Stomach (tissue), 9 donors: ENCODE results near the gene ACTN4. TPM values are rescaled to one million over a fixed set of nuclear protein-coding genes. Genes with fewer than 3 reads are reported as not detected.

ENCODE experiments used
- DNase-seq, 2 donors: peaks; one replicate each; pipeline versions ENCODE4 v3.0.0 to v3.0.0-alpha.2; 2013 to 2019
- H3K27ac ChIP-seq, 5 donors: fragments of 200-600 bp in 4 of 5; sonication (generic) in 4 of 5; one replicate each; pipeline ENCODE4 v1.5.1; 2013 to 2019; ENCODE audit warnings: mild to moderate bottlenecking in 1 of 5, moderate library complexity in 1 of 5
- H3K27me3 ChIP-seq, 3 donors: fragments of 200-600 bp; sonication (generic); one replicate each; pipeline ENCODE4 v1.5.1; 2017 to 2019; ENCODE audit warnings: mixed run types in 1 of 3
- H3K36me3 ChIP-seq, 4 donors: fragments of 200-600 bp; sonication (generic); 1 replicate in 3 of 4; 2 replicates in 1 of 4; pipeline ENCODE4 v1.5.1; 2016 to 2019
- H3K4me1 ChIP-seq, 4 donors: fragments of 200-600 bp; sonication (generic); one replicate each; pipeline ENCODE4 v1.5.1; 2016 to 2019
- H3K4me3 ChIP-seq, 4 donors: fragments of 200-600 bp; sonication (generic) in 3 of 4; one replicate each; pipeline ENCODE4 v1.5.1; 2016 to 2019; ENCODE audit warnings: mild to moderate bottlenecking in 1 of 4
- H3K9me3 ChIP-seq, 4 donors: fragments of 200-600 bp; sonication (generic); one replicate each; pipeline ENCODE4 v1.5.1; 2016 to 2019
- EP300 ChIP-seq: sonication (generic); formaldehyde crosslinking; IDR thresholded peaks from one replicate; pipeline ENCODE4 v1.6.1; 2017; ENCODE audit warnings: antibody characterized with exemption
- POLR2A ChIP-seq, 4 donors: fragments of 450-650 bp; IDR thresholded peaks; one replicate each; pipeline ENCODE4 v1.6.1; 2016; ENCODE audit warnings: antibody characterized with exemption in 4 of 4, control low read depth in 2 of 4, mild to moderate bottlenecking in 1 of 4, moderate library complexity in 1 of 4
- POLR2AphosphoS5 ChIP-seq, 3 donors: sonication (generic); formaldehyde crosslinking; IDR thresholded peaks; one replicate each; pipeline ENCODE4 v1.6.1; 2016; ENCODE audit warnings: antibody characterized with exemption in 3 of 3
- WGBS, 5 donors: extraction: QIAGEN DNeasy Blood & Tissue Kit in 3 of 5; methylation state at CpG; one replicate each; pipeline versions ENCODE4 v1.1.5 to v1.1.7; 2013 to 2018; 5-methylcytosine and 5-hydroxymethylcytosine counted together
- intact Hi-C: fragments of 100-400 bp; cut with DNase I; formaldehyde crosslinking; loops from one replicate; pipeline ENCODE4 v1.15.1; 2023; ENCODE audit warnings: low total_unique reads
- polyA plus RNA-seq, 3 donors: library from polyadenylated mRNA; stranded (reverse); fragments of 200-250 nt; gene quantifications; one replicate each; pipeline ENCODE4 v1.2.3, GENCODE V29; 2013
- total RNA-seq, 5 donors: library from RNA; depleted of rRNA; stranded (reverse); fragments of >200 nt; gene quantifications; one replicate each; pipeline versions ENCODE4 v1.1.0 to v1.2.3, GENCODE V29; 2014 to 2016
- TF ChIP-seq, protein P1 (sequence below), 7 experiments: fragments of 450-650 bp in 4 of 7; fragments of 200-600 bp in 3 of 7; sonication (generic) in 3 of 7; IDR thresholded peaks; one replicate each; pipeline ENCODE4 v1.5.1; 2016 to 2019; ENCODE audit warnings: antibody characterized with exemption in 7 of 7, control low read depth in 2 of 7, mild to moderate bottlenecking in 1 of 7
- donor health status: healthy with polysubstance abuse.
- donor health status: Bipolar disorder and iron deficiency.
- donor health status: healthy.

Gene ACTN4
- total and polyA plus RNA-seq, 8 donors: 55.3 to 343 (median 261) TPM

DNA sequence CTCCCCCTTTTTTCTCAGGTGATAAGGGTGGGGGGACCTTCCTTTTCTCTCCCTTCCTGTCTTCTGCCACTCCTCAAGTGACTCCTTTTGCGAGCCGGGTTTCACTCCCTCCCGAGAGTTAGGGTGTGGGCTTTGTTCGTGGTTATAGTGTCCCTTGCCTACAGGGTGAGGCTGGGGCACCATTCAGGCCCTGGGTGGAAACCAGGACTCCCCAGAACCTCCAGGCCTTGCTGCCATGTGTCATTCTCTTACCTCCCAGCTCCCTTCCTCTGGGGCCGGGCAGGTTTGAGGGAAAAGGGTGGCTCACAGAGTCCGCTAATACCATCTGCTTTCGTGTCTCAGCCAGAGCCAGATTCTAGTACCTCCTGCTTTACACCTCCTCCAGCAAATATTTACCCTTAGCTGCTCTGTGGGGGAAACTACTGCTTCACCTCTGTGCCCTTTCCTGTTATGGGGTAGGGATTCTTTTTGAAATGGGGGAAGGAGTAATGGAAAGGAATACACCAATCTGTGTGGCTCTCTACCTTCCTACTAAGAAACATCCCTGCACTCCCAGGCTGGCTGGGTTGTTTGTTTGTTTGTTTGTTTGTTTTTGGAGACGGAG is 2.8 kb downstream of the ACTN4 start:
- WGBS, 5 donors: 9 to 18% (median 13%) methylated on average over 8 of the region's 8 CpGs
- H3K9me3 ChIP-seq: no peaks in the 10 kb centered on the region
- H3K27ac ChIP-seq: peak overlapping the region; percentile 95 to 99 (median 96)
- peak overlapping the region; percentile 83 to 100 (median 94) for H3K4me3 ChIP-seq
- TF ChIP-seq POLR2AphosphoS5 (IDR thresholded peaks at IDR 0.05): peak in 1 of 3 donors; percentile 23
- no peak for TF ChIP-seq POLR2A (IDR thresholded peaks at IDR 0.05)
- no peaks in the 10 kb centered on the region for H3K36me3 ChIP-seq
- intact Hi-C loops: loop anchor here (10.0 kb wide), 1 partner anchor 55 kb away; no protein-coding TSS in a partner anchor
- H3K27me3 ChIP-seq: no peaks in the 10 kb centered on the region
- H3K4me1 ChIP-seq: peaks cover 60 to 69% (median 65%) of the 10 kb centered on the region in 4 donors
- peak; percentile 43 to 63 for DNase-seq

DNA sequence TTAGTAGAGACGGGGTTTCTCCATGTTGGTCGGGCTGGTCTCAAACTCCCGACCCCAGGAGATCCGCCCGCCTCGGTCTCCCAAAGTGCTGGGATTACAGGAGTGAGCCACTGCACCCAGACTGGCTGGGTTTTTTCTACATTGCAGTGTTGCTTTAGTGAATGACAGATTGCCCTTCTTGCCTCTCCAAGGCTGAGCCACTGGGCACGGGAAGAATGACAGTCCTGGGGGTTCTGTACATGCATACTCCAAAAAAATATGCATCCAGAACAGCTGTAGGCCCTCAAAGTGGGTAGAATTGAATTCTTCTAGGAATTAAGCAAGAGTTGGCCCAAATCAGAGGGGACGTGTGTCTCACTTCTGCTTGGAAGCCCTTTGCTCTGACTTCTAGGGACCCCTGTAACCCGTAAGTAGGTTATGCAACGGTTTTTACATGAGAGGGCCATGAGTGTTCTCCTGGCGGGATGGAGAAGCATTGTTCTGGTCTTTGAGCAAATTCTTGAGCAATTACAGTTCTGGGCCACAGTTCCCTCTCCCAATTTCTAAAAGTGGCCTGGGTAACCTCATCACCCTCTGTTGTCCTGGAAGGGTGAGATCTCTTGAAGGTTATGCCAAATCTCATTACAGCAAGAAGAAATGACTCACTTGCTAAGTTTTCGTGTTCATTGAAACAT is 3.6 kb downstream of the ACTN4 start:
- intact Hi-C loops: loop anchor here (10.0 kb wide), 1 partner anchor 54 kb away; no protein-coding TSS in a partner anchor
- H3K4me1 ChIP-seq: peaks cover 68 to 76% (median 73%) of the 10 kb centered on the region in 4 donors
- H3K27me3 ChIP-seq: no peaks in the 10 kb centered on the region
- H3K27ac ChIP-seq: peak overlapping the region; percentile 95 to 99 (median 96)
- 49 to 65% (median 52%) methylated on average over 12 of the region's 12 CpGs for WGBS, 5 donors
- H3K9me3 ChIP-seq: no peaks in the 10 kb centered on the region
- H3K36me3 ChIP-seq: no peaks in the 10 kb centered on the region
- DNase-seq: no peak
- peak overlapping the region; percentile 83 to 100 (median 94) for H3K4me3 ChIP-seq
- TF ChIP-seq POLR2A (IDR thresholded peaks at IDR 0.05) (no peak), POLR2AphosphoS5 (IDR thresholded peaks at IDR 0.05) (peak; percentile 39 to 76 (median 47)), EP300 (no peak)
- TF ChIP-seq, protein P1, sequence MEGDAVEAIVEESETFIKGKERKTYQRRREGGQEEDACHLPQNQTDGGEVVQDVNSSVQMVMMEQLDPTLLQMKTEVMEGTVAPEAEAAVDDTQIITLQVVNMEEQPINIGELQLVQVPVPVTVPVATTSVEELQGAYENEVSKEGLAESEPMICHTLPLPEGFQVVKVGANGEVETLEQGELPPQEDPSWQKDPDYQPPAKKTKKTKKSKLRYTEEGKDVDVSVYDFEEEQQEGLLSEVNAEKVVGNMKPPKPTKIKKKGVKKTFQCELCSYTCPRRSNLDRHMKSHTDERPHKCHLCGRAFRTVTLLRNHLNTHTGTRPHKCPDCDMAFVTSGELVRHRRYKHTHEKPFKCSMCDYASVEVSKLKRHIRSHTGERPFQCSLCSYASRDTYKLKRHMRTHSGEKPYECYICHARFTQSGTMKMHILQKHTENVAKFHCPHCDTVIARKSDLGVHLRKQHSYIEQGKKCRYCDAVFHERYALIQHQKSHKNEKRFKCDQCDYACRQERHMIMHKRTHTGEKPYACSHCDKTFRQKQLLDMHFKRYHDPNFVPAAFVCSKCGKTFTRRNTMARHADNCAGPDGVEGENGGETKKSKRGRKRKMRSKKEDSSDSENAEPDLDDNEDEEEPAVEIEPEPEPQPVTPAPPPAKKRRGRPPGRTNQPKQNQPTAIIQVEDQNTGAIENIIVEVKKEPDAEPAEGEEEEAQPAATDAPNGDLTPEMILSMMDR (IDR thresholded peaks at IDR 0.05): no peak

DNA sequence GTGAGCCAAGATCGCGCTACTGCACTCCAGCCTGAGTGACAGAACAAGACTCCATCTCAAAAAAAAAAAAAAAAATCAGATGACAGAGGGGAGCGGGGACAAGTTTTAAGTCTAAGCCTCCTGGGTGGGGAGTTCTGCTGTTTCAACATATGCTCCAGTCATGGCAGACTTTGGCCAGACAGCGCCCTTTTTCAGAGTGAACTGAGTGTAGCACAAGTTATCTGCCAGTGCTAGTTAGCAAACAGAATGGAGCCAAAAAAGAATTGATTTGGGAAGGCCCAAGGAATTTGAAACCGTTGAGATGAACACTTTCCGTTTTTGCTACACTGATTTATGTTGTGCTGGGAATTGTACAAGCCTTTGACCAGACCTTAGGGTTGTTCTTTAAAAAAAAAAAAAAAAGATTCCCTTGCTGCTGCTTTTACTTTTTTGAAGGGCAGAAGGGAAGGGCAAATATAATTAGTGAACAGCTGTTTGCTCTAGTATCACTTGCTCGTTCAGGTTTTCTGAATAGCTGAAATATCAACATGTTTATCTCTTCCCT is 5.7 kb downstream of the ACTN4 start:
- peaks cover 87 to 91% (median 89%) of the 10 kb centered on the region in 4 donors for H3K4me1 ChIP-seq
- intact Hi-C loops: loop anchor here (10.0 kb wide), 1 partner anchor 52 kb away; no protein-coding TSS in a partner anchor
- peak; percentile 63 to 83 for DNase-seq
- WGBS, 5 donors: 14 to 26% (median 20%) methylated on average over 7 of the region's 7 CpGs
- no peaks in the 10 kb centered on the region for H3K27me3 ChIP-seq
- H3K4me3 ChIP-seq: peak overlapping the region in 2 of 4 donors; percentile 4 to 11
- no peaks in the 10 kb centered on the region for H3K9me3 ChIP-seq
- TF ChIP-seq POLR2A (IDR thresholded peaks at IDR 0.05): no peak
- TF ChIP-seq, protein P1 (IDR thresholded peaks at IDR 0.05): peak in 2 of 7 experiments; percentile 6 to 8
- peak in 2 of 3 donors; percentile 17 to 45 for TF ChIP-seq POLR2AphosphoS5 (IDR thresholded peaks at IDR 0.05)
- H3K27ac ChIP-seq: peak overlapping the region; percentile 88 to 99 (median 96)
- H3K36me3 ChIP-seq: peaks cover 0 to 6% (median 2%) of the 10 kb centered on the region in 4 donors

DNA sequence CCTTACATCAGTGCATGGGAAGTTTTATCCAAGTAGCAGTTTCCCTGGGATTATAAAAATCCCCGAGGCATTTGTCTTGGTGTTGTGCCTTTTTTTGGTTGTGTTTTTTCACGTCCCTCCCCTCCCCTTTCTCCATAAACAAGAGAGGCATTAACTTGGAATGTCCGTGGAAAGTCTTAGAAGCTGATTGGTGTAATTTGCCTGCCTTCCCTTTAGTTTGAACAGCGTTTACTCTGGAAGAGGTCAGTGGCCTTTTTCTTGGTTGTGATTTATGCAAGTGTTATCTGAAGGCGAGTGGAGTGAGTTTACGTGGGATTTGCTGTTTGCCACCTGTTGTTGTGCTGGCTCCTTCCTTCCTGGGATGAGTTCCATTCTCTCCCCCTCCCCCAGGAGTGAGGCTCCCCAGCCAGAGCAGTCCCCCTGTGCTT is 7.2 kb downstream of the ACTN4 start:
- Histone ChIP-seq H3K27ac (peak overlapping the region; percentile 87 to 99 (median 96)), H3K4me1 (peaks cover 93 to 100% (median 98%) of the 10 kb centered on the region in 4 donors), H3K36me3 (peaks cover 0 to 6% (median 2%) of the 10 kb centered on the region in 4 donors), H3K27me3 (no peaks in the 10 kb centered on the region), H3K4me3 (peak overlapping the region in 1 of 4 donors; percentile 4), H3K9me3 (no peaks in the 10 kb centered on the region)
- 9 to 19% (median 15%) methylated on average over 6 of the region's 6 CpGs for WGBS, 5 donors
- DNase-seq: no peak
- intact Hi-C loops: loop anchor here (10.0 kb wide), 1 partner anchor 50 kb away; no protein-coding TSS in a partner anchor
- TF ChIP-seq POLR2AphosphoS5 (IDR thresholded peaks at IDR 0.05) (peak in 2 of 3 donors; percentile 52 to 70), EP300 (no peak)
